A549 (cell line): Measurements from ENCODE around the gene SENP7. TPM values are rescaled to one million over a fixed set of nuclear protein-coding genes. Genes with fewer than 3 reads are reported as not detected.
A peak's percentile ranks its signal among the peaks of the same experiment; 100 is the strongest.

ENCODE experiments used
- ATAC-seq, 2 experiments: fragments of 200-7000 bp in 1 of 2; fragments of >200 bp in 1 of 2; cut with Nextera tagmentation in 1 of 2; cut with Tn5 transposase in 1 of 2; 3 replicates each; pipeline versions ENCODE4 v1.8.0 to v1.9.1; 2018 to 2020; ENCODE audit warnings: mild to moderate bottlenecking in 1 of 2, moderate library complexity in 1 of 2
- CTCF ChIA-PET: fragments of 300-600 bp; sonication (Branson Sonifier 250); formaldehyde crosslinking; extraction: SDS; loops from one replicate; lab custom pipeline; 2021; ENCODE audit warnings: antibody characterized with exemption, inconsistent platforms; lab: Yijun Ruan, JAX
- POLR2A ChIA-PET: fragments of 350-600 bp; formaldehyde crosslinking; extraction: SDS; loops from one replicate; lab custom pipeline; 2021; ENCODE audit warnings: antibody characterized with exemption, inconsistent platforms; lab: Yijun Ruan, JAX
- DNase-seq, 2 experiments: peaks; one replicate each; pipeline versions ENCODE4 v3.0.0 to v3.0.0-alpha.2; 2011 to 2016; ENCODE audit warnings: low read depth in 1 of 2, low spot score in 1 of 2
- FAIRE-seq: peaks from 2 replicates; lab custom pipeline; 2011; peaks lifted over from hg19 to GRCh38; lab: Jason Lieb, UNC
- H3K27ac ChIP-seq, 2 experiments: fragments of >200 bp; sonication (Bioruptor Twin); formaldehyde crosslinking; 3 replicates each; pipeline ENCODE4 v1.5.1; 2016 to 2017
- H3K4me1 ChIP-seq: fragments of >200 bp; sonication (Bioruptor Twin); formaldehyde crosslinking; 3 replicates; pipeline ENCODE4 v1.6.1; 2016
- H3K4me2 ChIP-seq: fragments of >200 bp; sonication (Bioruptor Twin); formaldehyde crosslinking; 3 replicates; pipeline ENCODE4 v1.6.1; 2016
- H3K4me3 ChIP-seq: fragments of >200 bp; sonication (Bioruptor Twin); formaldehyde crosslinking; 3 replicates; pipeline ENCODE4 v1.5.1; 2016
- H3K9me3 ChIP-seq: fragments of >200 bp; sonication (Bioruptor Twin); formaldehyde crosslinking; 3 replicates; pipeline ENCODE4 v1.6.1; 2016
- CHD2 ChIP-seq: fragments of 150-350 bp; IDR thresholded peaks from 2 replicates; pipeline ENCODE4 v1.6.1; 2014; ENCODE audit warnings: low read length; ENCODE audit not compliant: partially characterized antibody
- CHD4 ChIP-seq: fragments of 200-600 bp; sonication (generic); IDR thresholded peaks from 2 replicates; pipeline ENCODE4 v1.6.1; 2016; ENCODE audit warnings: antibody characterized with exemption, mild to moderate bottlenecking, borderline replicate concordance
- EHMT2 ChIP-seq: fragments of 200-600 bp; sonication (generic); IDR thresholded peaks from 2 replicates; pipeline ENCODE4 v1.6.1; 2016; ENCODE audit warnings: antibody characterized with exemption, low read depth, mild to moderate bottlenecking, moderate library complexity
- EP300 ChIP-seq, 2 experiments: fragments of >200 bp; sonication (Bioruptor Twin); formaldehyde crosslinking; IDR thresholded peaks; 2 replicates in 1 of 2; 3 replicates in 1 of 2; pipeline ENCODE4 v1.6.1; 2016 to 2017
- FOXS1 ChIP-seq: fragments of 250-450 bp; sonication (Bioruptor Pico); IDR thresholded peaks from 2 replicates; pipeline ENCODE4 v1.5.0; 2020; ENCODE audit warnings: mild to moderate bottlenecking, moderate library complexity
- GATA3 ChIP-seq: IDR thresholded peaks from 2 replicates; pipeline ENCODE4 v1.6.1; 2012; ENCODE audit warnings: borderline replicate concordance
- HDAC2 ChIP-seq: fragments of 200-600 bp; sonication (generic); IDR thresholded peaks from 2 replicates; pipeline ENCODE4 v1.6.1; 2016
- HOXA7 ChIP-seq: fragments of 250-450 bp; sonication (Bioruptor Pico); IDR thresholded peaks from 2 replicates; pipeline ENCODE4 v1.5.0; 2020; ENCODE audit warnings: mild to moderate bottlenecking, moderate library complexity
- HOXB13 ChIP-seq: fragments of 250-450 bp; sonication (Bioruptor Pico); IDR thresholded peaks from 2 replicates; pipeline ENCODE4 v1.5.0; 2020; ENCODE audit warnings: low read depth, mild to moderate bottlenecking, moderate library complexity
- KDM1A ChIP-seq: fragments of 200-600 bp; sonication (generic); IDR thresholded peaks from 2 replicates; pipeline ENCODE4 v1.6.1; 2016; ENCODE audit warnings: low read depth, mild to moderate bottlenecking
- KDM5A ChIP-seq: fragments of 200-600 bp; sonication (generic); IDR thresholded peaks from 2 replicates; pipeline ENCODE4 v1.6.1; 2016; ENCODE audit warnings: antibody characterized with exemption, mild to moderate bottlenecking
- MAFK ChIP-seq: fragments of 450-650 bp; IDR thresholded peaks from 2 replicates; pipeline ENCODE4 v1.6.1; 2014; ENCODE audit not compliant: partially characterized antibody
- MAZ ChIP-seq: fragments of 150-350 bp; IDR thresholded peaks from 2 replicates; pipeline ENCODE4 v1.6.1; 2014; ENCODE audit warnings: antibody characterized with exemption, low read depth, low read length, borderline replicate concordance
- MYC ChIP-seq: IDR thresholded peaks from 2 replicates; pipeline ENCODE4 v1.6.1; 2012; ENCODE audit warnings: mild to moderate bottlenecking, inconsistent platforms, low read length, improper control_type of control experiment, borderline replicate concordance
- NPAS2 ChIP-seq: fragments of 250-450 bp; sonication (Bioruptor Pico); IDR thresholded peaks from 2 replicates; pipeline ENCODE4 v1.8.0; 2022; ENCODE audit warnings: mild to moderate bottlenecking, moderate library complexity, borderline replicate concordance
- NR3C1 ChIP-seq: fragments of >200 bp; sonication (Bioruptor Twin); formaldehyde crosslinking; IDR thresholded peaks from 3 replicates; pipeline ENCODE4 v1.6.1; 2017
- PHF8 ChIP-seq: fragments of 200-600 bp; sonication (generic); IDR thresholded peaks from 2 replicates; pipeline ENCODE4 v1.6.1; 2016; ENCODE audit warnings: low read depth, mild to moderate bottlenecking, antibody characterized with exemption, moderate library complexity, borderline replicate concordance
- POLR2A ChIP-seq: IDR thresholded peaks from 2 replicates; pipeline ENCODE4 v1.6.1; 2012; ENCODE audit warnings: mild to moderate bottlenecking, low read length
- POLR2AphosphoS2 ChIP-seq: conservative IDR thresholded peaks from 2 replicates; pipeline ENCODE4 v1.6.1; 2012; ENCODE audit warnings: low read length, improper control_type of control experiment, inconsistent platforms
- RFX5 ChIP-seq: fragments of 450-650 bp; IDR thresholded peaks from 2 replicates; pipeline ENCODE4 v1.7.1; 2014; ENCODE audit warnings: antibody characterized with exemption, mild to moderate bottlenecking, moderate library complexity
- SMC3 ChIP-seq: fragments of >200 bp; sonication (Bioruptor Twin); formaldehyde crosslinking; IDR thresholded peaks from 3 replicates; pipeline ENCODE4 v1.6.1; 2018; ENCODE audit warnings: inconsistent platforms
- SREBF2 ChIP-seq: fragments of 450-650 bp; IDR thresholded peaks from 2 replicates; pipeline ENCODE4 v1.6.1; 2014; ENCODE audit warnings: mild to moderate bottlenecking, moderate library complexity
- ZC3H11A ChIP-seq: fragments of 450-650 bp; IDR thresholded peaks from 2 replicates; pipeline ENCODE4 v1.6.1; 2014; ENCODE audit warnings: antibody characterized with exemption, mild to moderate bottlenecking
- WGBS: methylation state at CpG from one replicate; pipeline ENCODE4 v1.1.6; 2017; ENCODE audit errors: missing lambda C conversion rate; 5-methylcytosine and 5-hydroxymethylcytosine counted together
- polyA plus RNA-seq, 4 experiments: library from polyadenylated mRNA; depleted of rRNA in 3 of 4; stranded (reverse); fragments of >200 nt; fragmentation: RNase III in 1 of 4; extraction: RNeasy Plus Mini Kit Qiagen cat#74134 plus additional on column Dnase treatment in 1 of 4; gene quantifications; 2 replicates in 3 of 4; 3 replicates in 1 of 4; pipeline ENCODE4 v1.2.3, GENCODE V29; 2011 to 2017
- TF ChIP-seq, protein P1 (sequence below): fragments of 200-600 bp; sonication (generic); IDR thresholded peaks from 2 replicates; pipeline ENCODE4 v1.6.1; 2016; ENCODE audit warnings: antibody characterized with exemption, mild to moderate bottlenecking, moderate library complexity
- TF ChIP-seq, protein P2 (sequence below): fragments of 250-450 bp; sonication (Bioruptor Pico); IDR thresholded peaks from 2 replicates; pipeline ENCODE4 v1.5.0; 2021; ENCODE audit warnings: mild to moderate bottlenecking, moderate library complexity, borderline replicate concordance
- TF ChIP-seq, protein P3 (sequence below): fragments of >200 bp; sonication (Bioruptor Twin); formaldehyde crosslinking; IDR thresholded peaks from 3 replicates; pipeline ENCODE4 v1.6.1; 2016
- TF ChIP-seq, protein P4 (sequence below): fragments of 450-650 bp; IDR thresholded peaks from 2 replicates; pipeline ENCODE4 v1.6.1; 2014; ENCODE audit warnings: antibody characterized with exemption
- TF ChIP-seq, protein P5 (sequence below): fragments of 150-350 bp; IDR thresholded peaks from 2 replicates; pipeline ENCODE4 v1.6.1; 2014; ENCODE audit warnings: low read depth, mild to moderate bottlenecking, low read length

SENP7 gene
- polyA plus RNA-seq, 2 of the 4 experiments (the other 2 are of a cell fraction) = 3.1 to 10.3 TPM

DNA sequence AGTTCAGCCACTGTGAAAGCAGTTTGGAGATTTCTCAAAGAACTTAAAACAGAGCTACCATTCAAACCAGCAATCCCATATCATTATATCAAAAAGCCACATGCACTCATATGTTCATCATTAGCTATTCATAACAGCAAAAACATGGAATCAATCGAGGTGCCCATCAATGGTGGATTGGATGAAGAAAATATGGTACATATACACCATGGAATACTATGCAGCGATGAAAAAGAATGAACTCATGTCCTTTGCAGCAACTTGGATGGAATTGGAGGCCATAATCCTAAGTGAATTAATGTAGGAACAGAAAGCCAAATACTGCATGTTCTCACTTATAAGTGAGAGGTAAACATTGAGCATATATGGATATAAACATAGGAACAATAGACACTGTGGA is 224.7 kb downstream of the SENP7 start:
- no peak for DNase-seq
- no peak for FAIRE-seq
- no peaks in the 10 kb centered on the region for H3K9me3 ChIP-seq
- no peak overlapping the region for H3K4me2 ChIP-seq
- no peak for ATAC-seq
- TF ChIP-seq HOXA7 (CRISPR knock-in tag) (no peak), HDAC2 (no peak), NR3C1 (no peak), CHD4 (no peak), RFX5 (no peak), PHF8 (no peak), CHD2 (no peak), EHMT2 (no peak), FOXS1 (CRISPR knock-in tag) (no peak), SREBF2 (no peak), KDM5A (no peak)
- TF ChIP-seq, protein P1, sequence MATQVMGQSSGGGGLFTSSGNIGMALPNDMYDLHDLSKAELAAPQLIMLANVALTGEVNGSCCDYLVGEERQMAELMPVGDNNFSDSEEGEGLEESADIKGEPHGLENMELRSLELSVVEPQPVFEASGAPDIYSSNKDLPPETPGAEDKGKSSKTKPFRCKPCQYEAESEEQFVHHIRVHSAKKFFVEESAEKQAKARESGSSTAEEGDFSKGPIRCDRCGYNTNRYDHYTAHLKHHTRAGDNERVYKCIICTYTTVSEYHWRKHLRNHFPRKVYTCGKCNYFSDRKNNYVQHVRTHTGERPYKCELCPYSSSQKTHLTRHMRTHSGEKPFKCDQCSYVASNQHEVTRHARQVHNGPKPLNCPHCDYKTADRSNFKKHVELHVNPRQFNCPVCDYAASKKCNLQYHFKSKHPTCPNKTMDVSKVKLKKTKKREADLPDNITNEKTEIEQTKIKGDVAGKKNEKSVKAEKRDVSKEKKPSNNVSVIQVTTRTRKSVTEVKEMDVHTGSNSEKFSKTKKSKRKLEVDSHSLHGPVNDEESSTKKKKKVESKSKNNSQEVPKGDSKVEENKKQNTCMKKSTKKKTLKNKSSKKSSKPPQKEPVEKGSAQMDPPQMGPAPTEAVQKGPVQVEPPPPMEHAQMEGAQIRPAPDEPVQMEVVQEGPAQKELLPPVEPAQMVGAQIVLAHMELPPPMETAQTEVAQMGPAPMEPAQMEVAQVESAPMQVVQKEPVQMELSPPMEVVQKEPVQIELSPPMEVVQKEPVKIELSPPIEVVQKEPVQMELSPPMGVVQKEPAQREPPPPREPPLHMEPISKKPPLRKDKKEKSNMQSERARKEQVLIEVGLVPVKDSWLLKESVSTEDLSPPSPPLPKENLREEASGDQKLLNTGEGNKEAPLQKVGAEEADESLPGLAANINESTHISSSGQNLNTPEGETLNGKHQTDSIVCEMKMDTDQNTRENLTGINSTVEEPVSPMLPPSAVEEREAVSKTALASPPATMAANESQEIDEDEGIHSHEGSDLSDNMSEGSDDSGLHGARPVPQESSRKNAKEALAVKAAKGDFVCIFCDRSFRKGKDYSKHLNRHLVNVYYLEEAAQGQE = no peak
- ChIA-PET POLR2A (no interaction called here), CTCF (interaction anchor here (0.7 to 1.3 kb wide), 2 partner anchors 16 to 697 kb away, joined by 3 read pairs; no protein-coding TSS in a partner anchor)
- no peaks in the 10 kb centered on the region for H3K4me1 ChIP-seq
- no peak overlapping the region for H3K4me3 ChIP-seq
- 0% methylated on average over 2 of the region's 2 CpGs for WGBS
- H3K27ac ChIP-seq = no peak overlapping the region

DNA sequence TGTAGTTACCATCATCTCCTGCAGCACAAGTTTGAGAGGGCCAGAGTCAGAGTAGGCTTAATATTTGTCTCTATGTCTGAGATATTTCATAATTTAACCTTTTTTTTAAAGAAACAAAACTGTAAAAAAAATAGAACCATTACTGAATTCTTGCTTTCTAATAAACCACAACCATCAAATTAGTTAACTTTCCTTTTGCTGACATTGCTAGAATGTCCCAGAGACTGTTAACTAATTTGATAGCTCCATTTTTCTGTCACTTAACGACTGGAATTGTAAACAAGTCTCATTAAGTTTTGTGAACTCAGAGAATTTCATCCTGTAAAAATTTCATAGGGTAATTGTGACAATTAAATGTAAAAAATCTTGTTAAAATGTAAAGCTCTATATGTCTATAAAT is 228.3 kb downstream of the SENP7 start:
- Histone ChIP-seq H3K9me3 (no peaks in the 10 kb centered on the region), H3K27ac (no peak overlapping the region), H3K4me2 (no peak overlapping the region), H3K4me3 (no peak overlapping the region), H3K4me1 (no peaks in the 10 kb centered on the region)
- peak; percentile 42 for TF ChIP-seq MAFK
- TF ChIP-seq KDM1A = no peak
- ChIA-PET CTCF (interaction anchor here (1.1 kb wide), 1 partner anchor 10 kb away, joined by 3 read pairs; no protein-coding TSS in a partner anchor), POLR2A (no interaction called here)
- no peak for ATAC-seq
- peak; percentile 36 for FAIRE-seq
- WGBS = 7% methylated on average over 1 of the region's 1 CpG
- DNase-seq = no peak

DNA sequence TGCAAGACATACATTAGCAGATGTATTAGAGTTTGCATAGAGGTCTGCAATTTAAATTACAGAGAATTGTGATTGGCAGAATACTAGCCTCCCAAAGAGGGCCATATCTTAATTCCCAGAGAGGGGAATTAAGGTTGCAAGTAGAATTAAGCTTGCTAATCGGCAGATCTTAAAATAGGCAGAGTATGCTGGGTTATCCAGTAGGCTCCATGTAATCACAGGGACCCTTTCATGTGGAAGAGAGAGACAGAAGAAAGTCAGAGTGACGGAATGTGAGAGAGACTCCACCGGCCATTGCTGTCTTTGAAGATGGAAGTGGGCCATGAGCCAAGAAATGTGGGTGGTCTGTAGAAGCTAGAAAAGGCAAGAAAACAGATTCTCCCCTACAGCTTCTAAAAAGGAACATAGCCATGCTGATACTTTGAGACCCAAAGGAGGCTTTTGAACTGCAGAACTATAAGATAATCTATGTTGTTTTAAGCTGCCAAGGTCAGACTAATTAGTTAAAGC is 231.4 kb downstream of the SENP7 start:
- no peak for DNase-seq
- Histone ChIP-seq H3K4me1 (no peaks in the 10 kb centered on the region), H3K4me2 (no peak overlapping the region), H3K9me3 (no peaks in the 10 kb centered on the region), H3K4me3 (no peak overlapping the region), H3K27ac (no peak overlapping the region)
- ChIA-PET CTCF (no interaction called here), POLR2A (no interaction called here)
- no peak for FAIRE-seq
- WGBS = 54% methylated on average over 3 of the region's 3 CpGs
- no peak for ATAC-seq
- no peak for TF ChIP-seq POLR2AphosphoS2
- no peak for TF ChIP-seq SMC3
- TF ChIP-seq, protein P2, sequence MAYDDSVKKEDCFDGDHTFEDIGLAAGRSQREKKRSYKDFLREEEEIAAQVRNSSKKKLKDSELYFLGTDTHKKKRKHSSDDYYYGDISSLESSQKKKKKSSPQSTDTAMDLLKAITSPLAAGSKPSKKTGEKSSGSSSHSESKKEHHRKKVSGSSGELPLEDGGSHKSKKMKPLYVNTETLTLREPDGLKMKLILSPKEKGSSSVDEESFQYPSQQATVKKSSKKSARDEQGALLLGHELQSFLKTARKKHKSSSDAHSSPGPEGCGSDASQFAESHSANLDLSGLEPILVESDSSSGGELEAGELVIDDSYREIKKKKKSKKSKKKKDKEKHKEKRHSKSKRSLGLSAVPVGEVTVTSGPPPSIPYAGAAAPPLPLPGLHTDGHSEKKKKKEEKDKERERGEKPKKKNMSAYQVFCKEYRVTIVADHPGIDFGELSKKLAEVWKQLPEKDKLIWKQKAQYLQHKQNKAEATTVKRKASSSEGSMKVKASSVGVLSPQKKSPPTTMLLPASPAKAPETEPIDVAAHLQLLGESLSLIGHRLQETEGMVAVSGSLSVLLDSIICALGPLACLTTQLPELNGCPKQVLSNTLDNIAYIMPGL (CRISPR knock-in tag) = no peak
- TF ChIP-seq, protein P3, sequence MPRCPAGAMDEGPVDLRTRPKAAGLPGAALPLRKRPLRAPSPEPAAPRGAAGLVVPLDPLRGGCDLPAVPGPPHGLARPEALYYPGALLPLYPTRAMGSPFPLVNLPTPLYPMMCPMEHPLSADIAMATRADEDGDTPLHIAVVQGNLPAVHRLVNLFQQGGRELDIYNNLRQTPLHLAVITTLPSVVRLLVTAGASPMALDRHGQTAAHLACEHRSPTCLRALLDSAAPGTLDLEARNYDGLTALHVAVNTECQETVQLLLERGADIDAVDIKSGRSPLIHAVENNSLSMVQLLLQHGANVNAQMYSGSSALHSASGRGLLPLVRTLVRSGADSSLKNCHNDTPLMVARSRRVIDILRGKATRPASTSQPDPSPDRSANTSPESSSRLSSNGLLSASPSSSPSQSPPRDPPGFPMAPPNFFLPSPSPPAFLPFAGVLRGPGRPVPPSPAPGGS = no peak
- no peak for TF ChIP-seq EHMT2
- no peak for TF ChIP-seq GATA3
- no peak for TF ChIP-seq EP300 (IDR thresholded peaks at IDR 0.05)
- no peak for TF ChIP-seq MAZ
- TF ChIP-seq POLR2A = no peak
- no peak for TF ChIP-seq NPAS2 (CRISPR knock-in tag)
- TF ChIP-seq, protein P4, sequence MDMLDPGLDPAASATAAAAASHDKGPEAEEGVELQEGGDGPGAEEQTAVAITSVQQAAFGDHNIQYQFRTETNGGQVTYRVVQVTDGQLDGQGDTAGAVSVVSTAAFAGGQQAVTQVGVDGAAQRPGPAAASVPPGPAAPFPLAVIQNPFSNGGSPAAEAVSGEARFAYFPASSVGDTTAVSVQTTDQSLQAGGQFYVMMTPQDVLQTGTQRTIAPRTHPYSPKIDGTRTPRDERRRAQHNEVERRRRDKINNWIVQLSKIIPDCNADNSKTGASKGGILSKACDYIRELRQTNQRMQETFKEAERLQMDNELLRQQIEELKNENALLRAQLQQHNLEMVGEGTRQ = no peak
- TF ChIP-seq ZC3H11A = no peak
- TF ChIP-seq, protein P5, sequence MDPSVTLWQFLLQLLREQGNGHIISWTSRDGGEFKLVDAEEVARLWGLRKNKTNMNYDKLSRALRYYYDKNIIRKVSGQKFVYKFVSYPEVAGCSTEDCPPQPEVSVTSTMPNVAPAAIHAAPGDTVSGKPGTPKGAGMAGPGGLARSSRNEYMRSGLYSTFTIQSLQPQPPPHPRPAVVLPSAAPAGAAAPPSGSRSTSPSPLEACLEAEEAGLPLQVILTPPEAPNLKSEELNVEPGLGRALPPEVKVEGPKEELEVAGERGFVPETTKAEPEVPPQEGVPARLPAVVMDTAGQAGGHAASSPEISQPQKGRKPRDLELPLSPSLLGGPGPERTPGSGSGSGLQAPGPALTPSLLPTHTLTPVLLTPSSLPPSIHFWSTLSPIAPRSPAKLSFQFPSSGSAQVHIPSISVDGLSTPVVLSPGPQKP = no peak
- TF ChIP-seq MYC = no peak
- TF ChIP-seq HOXB13 (CRISPR knock-in tag) = no peak
